Bronchial epithelial cell (primary cell): ENCODE data around the gene IFT20. TPM values are rescaled to one million over a fixed set of nuclear protein-coding genes. Genes with fewer than 3 reads are reported as not detected.
"Not testable (repeated sequence)": the region's sequence is repeated elsewhere in the genome, so short reads cannot be mapped to it uniquely, and the experiment has no call there.

ENCODE experiments used
- DNase-seq: peaks from one replicate; pipeline ENCODE4 v3.0.0-alpha.2; 2010; ENCODE audit warnings: low read depth
- FAIRE-seq: peaks from 2 replicates; lab custom pipeline; 2011; peaks lifted over from hg19 to GRCh38; lab: Jason Lieb, UNC
- H3K27me3 ChIP-seq: 2 replicates; pipeline ENCODE4 v1.5.1; 2011; ENCODE audit warnings: low read length; ENCODE audit not compliant: control insufficient read depth, insufficient read depth
- H3K36me3 ChIP-seq: 2 replicates; pipeline ENCODE4 v1.5.1; 2011; ENCODE audit warnings: low read length; ENCODE audit not compliant: control insufficient read depth, insufficient read depth
- H3K4me3 ChIP-seq: 2 replicates; pipeline ENCODE4 v1.5.1; 2011; ENCODE audit warnings: mild to moderate bottlenecking, low read depth, low read length, control low read depth
- total RNA-seq: library from RNA; depleted of rRNA; stranded (reverse); fragments of >200 nt; gene quantifications from 2 replicates; pipeline ENCODE4 v1.2.1, GENCODE V29; 2014
- TF ChIP-seq, protein P1 (sequence below): IDR thresholded peaks from 2 replicates; pipeline ENCODE4 v1.5.1; 2011; ENCODE audit warnings: mild to moderate bottlenecking, moderate library complexity, low read length, control low read depth, inconsistent platforms; ENCODE audit not compliant: insufficient read depth, severe bottlenecking

Gene IFT20
- total RNA-seq, 1 donor from 2014 or later = 43.7 TPM

DNA sequence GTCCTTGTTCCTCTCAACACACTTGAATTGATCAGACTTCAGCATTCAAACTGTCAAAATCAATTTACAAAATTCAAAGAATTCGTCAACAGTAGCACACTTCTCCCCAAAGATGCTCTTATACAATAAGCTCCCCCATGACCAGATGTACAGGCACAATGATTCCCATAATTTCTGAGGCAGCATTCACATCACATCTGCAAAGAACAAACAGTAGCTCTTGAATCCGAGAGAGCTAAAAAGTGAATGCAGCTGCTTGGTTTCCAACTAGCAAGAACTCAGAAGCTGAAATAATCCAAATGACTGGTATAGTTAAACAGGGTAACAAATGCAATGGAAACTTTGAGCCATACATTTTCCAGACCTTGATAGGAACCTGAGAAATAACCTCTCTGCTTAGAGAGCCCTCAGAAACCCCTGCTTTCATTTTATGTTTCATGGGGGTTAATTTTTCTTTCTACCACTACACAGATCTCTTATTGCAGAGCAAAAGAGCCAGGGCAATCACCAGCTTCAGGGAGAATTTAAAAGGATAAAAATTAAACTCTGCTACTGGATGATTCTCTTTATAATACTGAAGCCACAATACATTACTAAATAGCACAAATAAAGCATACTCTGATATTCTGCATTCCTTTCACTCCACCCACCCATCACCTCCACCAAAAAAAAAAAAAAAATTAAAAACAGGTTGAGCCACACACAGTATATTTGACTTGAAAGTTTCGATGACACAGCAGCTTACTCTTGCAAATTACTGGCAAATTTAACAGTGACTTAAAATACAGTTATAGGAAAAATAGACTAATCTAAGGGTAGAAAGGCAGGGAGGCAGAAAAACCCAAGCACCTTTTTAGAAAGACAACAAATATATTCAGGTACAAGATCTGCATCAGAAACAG is 39.3 kb downstream of the IFT20 start:
- FAIRE-seq = no peak
- Histone ChIP-seq H3K36me3 (no peaks in the 10 kb centered on the region), H3K4me3 (no peak overlapping the region), H3K27me3 (peaks cover 2% of the 10 kb centered on the region)
- no peak for DNase-seq
- TF ChIP-seq, protein P1, sequence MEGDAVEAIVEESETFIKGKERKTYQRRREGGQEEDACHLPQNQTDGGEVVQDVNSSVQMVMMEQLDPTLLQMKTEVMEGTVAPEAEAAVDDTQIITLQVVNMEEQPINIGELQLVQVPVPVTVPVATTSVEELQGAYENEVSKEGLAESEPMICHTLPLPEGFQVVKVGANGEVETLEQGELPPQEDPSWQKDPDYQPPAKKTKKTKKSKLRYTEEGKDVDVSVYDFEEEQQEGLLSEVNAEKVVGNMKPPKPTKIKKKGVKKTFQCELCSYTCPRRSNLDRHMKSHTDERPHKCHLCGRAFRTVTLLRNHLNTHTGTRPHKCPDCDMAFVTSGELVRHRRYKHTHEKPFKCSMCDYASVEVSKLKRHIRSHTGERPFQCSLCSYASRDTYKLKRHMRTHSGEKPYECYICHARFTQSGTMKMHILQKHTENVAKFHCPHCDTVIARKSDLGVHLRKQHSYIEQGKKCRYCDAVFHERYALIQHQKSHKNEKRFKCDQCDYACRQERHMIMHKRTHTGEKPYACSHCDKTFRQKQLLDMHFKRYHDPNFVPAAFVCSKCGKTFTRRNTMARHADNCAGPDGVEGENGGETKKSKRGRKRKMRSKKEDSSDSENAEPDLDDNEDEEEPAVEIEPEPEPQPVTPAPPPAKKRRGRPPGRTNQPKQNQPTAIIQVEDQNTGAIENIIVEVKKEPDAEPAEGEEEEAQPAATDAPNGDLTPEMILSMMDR = no peak

DNA sequence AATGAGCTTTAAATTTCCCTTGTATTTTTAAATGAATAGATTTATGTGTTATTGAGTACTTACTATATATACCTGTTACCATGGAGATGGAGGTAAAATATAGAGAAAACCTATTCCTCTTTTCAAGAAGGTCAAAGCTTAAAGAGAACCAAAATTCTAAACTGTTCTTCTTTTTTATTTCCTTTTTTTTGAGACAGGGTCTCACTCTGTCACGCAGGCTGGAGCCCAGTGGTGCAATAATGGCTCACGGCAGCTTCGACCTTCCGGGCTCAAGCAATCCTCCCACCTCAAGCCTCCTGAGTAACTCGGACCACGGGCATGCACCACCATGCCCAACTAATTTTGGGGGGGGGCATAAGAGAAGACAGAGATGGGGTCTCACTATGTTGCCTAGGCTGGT is 41.3 kb downstream of the IFT20 start:
- peaks cover 2% of the 10 kb centered on the region for H3K27me3 ChIP-seq
- TF ChIP-seq, protein P1 = no peak
- H3K36me3 ChIP-seq = no peaks in the 10 kb centered on the region
- DNase-seq (no peak), FAIRE-seq (no peak)
- no peak overlapping the region for H3K4me3 ChIP-seq

DNA sequence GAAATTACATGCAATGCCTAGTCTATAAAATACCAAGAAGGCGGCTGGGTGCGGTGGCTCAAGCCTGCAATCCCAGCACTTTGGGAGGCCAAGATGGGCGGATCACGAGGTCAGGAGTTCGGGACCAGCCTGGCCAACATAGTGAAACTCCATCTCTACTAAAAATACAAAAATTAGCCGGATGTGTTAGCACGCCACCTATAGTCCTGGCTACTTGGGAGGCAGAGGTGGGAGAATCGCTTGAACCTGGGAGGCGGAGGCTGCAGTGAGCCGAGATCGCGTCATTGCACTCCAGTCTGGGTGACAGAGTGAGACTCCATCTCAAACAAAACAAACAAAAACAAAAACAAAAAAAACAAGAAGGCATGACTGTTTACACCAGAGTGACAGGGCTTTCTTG is 42.4 kb downstream of the IFT20 start:
- not testable (repeated sequence) for FAIRE-seq, DNase-seq, H3K36me3 ChIP-seq, H3K4me3 ChIP-seq, H3K27me3 ChIP-seq

DNA sequence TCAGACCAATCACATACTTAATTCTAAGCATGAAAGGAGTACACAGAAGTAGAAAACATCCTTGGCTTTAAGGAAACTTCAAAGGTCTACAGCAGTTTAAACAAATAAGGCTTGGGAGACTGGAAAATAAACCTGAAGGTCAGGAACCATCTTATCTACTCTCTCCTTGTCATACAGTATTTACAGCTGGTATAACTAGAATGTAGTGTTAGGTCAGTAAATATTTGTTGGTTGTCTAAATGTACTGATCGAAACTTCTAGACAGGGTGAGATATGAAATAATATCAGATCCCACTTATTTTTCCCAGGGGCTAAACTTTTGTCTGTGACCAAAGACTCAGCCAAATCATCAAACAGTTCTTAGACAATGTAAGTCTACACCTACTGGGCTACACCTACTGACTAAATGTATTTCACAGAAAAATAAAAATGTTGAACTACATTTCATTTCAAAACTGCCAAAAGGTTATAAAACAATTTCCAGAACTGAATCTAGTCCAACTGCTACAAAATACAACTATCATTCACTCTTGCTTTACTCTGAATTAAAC is 43.4 kb downstream of the IFT20 start:
- H3K36me3 ChIP-seq = no peaks in the 10 kb centered on the region
- FAIRE-seq = no peak
- TF ChIP-seq, protein P1 = no peak
- DNase-seq = no peak
- H3K4me3 ChIP-seq = no peak overlapping the region
- H3K27me3 ChIP-seq = peaks cover 2% of the 10 kb centered on the region

DNA sequence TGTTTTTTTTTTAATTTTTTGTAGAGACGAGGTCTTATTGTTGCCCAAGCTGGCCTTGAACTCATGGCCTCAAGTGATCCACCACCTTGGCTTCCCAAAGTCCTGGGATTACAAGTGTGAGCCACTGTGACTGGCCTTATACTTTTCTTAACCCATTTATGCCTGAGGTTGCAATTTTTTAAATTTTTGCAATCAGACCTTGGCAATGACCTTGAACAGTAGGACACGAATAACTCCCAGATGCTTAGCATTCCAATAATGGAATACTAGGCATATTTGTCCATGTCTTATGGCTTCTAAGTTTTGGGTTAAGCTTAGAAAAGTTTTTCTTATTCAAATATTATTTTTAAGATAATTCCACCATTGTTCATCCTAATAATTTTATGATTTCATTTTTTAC is 44.6 kb downstream of the IFT20 start:
- H3K27me3 ChIP-seq = peaks cover 2% of the 10 kb centered on the region
- H3K4me3 ChIP-seq = no peak overlapping the region
- TF ChIP-seq, protein P1 = no peak
- H3K36me3 ChIP-seq = no peaks in the 10 kb centered on the region
- FAIRE-seq (no peak), DNase-seq (no peak)

DNA sequence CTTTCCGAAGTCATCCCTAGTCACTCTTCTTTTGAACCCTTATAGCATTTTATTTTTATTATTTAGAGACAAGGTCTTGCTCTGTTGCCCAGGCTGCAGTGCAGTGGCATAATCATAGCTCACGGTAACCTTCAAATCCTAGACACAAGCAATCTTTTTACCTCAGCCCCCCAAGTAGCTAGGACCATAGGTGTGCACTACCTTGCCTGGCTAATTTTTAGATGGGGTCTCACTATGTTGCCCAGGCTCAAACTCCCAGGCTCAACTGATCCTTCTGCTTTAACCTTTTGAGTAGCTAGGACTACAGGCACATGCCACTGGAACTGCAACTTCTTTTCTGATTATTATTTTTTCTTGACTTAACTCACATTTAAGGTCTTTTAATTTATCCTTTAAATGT is 49.3 kb downstream of the IFT20 start:
- no peak for FAIRE-seq
- DNase-seq = no peak
- TF ChIP-seq, protein P1 = no peak
- Histone ChIP-seq H3K27me3 (no peaks in the 10 kb centered on the region), H3K4me3 (no peak overlapping the region), H3K36me3 (no peaks in the 10 kb centered on the region)
